Panc1 (cell line): Measurements from ENCODE around the gene C16orf86. TPM values are rescaled to one million over a fixed set of nuclear protein-coding genes. Genes with fewer than 3 reads are reported as not detected.

Experiments used
- ATAC-seq: fragments of 200-7000 bp; cut with Tn5 transposase; 2 replicates; pipeline ENCODE4 v1.9.1; 2020; ENCODE audit warnings: mild to moderate bottlenecking, moderate library complexity
- BruUV-seq: library from RNA; stranded (reverse); fragments of 400-500 nt; replicated peaks from 2 replicates; lab custom pipeline; 2021; lab: Mats Ljungman, UMichigan
- CTCF ChIA-PET: fragments of 300-600 bp; sonication (Branson Sonifier 250); formaldehyde crosslinking; loops from one replicate; lab custom pipeline; 2022; ENCODE audit warnings: antibody characterized with exemption; lab: Charles Lee
- POLR2A ChIA-PET: fragments of 300-600 bp; sonication (Branson Sonifier 250); formaldehyde crosslinking; loops from one replicate; lab custom pipeline; 2022; ENCODE audit warnings: antibody characterized with exemption; lab: Charles Lee
- DNase-seq: peaks from one replicate; pipeline ENCODE4 v3.0.0-alpha.2; 2010; ENCODE audit warnings: low read depth, low spot score
- H3K27ac ChIP-seq: 2 replicates; pipeline ENCODE4 v1.5.1; 2011; ENCODE audit warnings: mild to moderate bottlenecking, low read length, inconsistent platforms
- H3K27me3 ChIP-seq: fragments of 200-500 bp; sonication (Bioruptor generic); 2 replicates; pipeline ENCODE4 v1.6.0; 2014; ENCODE audit warnings: low read length, inconsistent platforms; ENCODE audit not compliant: control insufficient read depth, insufficient read depth
- H3K36me3 ChIP-seq: fragments of 200-500 bp; sonication (Bioruptor generic); 2 replicates; pipeline ENCODE4 v1.5.1; 2014; ENCODE audit warnings: inconsistent platforms, mild to moderate bottlenecking, low read length, moderate library complexity; ENCODE audit not compliant: control insufficient read depth, insufficient read depth
- H3K4me1 ChIP-seq: 2 replicates; pipeline ENCODE4 v1.5.1; 2011; ENCODE audit warnings: inconsistent platforms, mild to moderate bottlenecking, low read length, moderate library complexity; ENCODE audit not compliant: control insufficient read depth, insufficient read depth
- H3K4me3 ChIP-seq, 2 experiments: 2 replicates each; pipeline ENCODE4 v1.5.1; 2011 to 2012; ENCODE audit warnings: low read depth in 2 of 2, low read length in 2 of 2, mild to moderate bottlenecking in 2 of 2, inconsistent platforms in 1 of 2, moderate library complexity in 1 of 2
- H3K9me3 ChIP-seq: fragments of 200-500 bp; sonication (Bioruptor generic); 2 replicates; pipeline ENCODE4 v1.5.1; 2014; ENCODE audit warnings: low read depth, mild to moderate bottlenecking, inconsistent platforms, low read length, moderate library complexity; ENCODE audit not compliant: control insufficient read depth, insufficient read depth
- CTCF ChIP-seq: fragments of 450-650 bp; IDR thresholded peaks from 2 replicates; pipeline ENCODE4 v1.5.1; 2017; ENCODE audit warnings: mild to moderate bottlenecking
- POLR2AphosphoS5 ChIP-seq: IDR thresholded peaks from 2 replicates; pipeline ENCODE4 v1.6.1; 2012; ENCODE audit warnings: mild to moderate bottlenecking, low read depth, low read length, moderate library complexity
- REST ChIP-seq, 2 experiments: IDR thresholded peaks; 2 replicates each; pipeline ENCODE4 v1.6.1; 2011 to 2012; ENCODE audit warnings: low read depth in 2 of 2, control low read depth in 1 of 2, low read length in 1 of 2, mild to moderate bottlenecking in 1 of 2, moderate library complexity in 1 of 2; ENCODE audit not compliant: insufficient read depth in 1 of 2
- SIN3A ChIP-seq: IDR thresholded peaks from 2 replicates; pipeline ENCODE4 v1.6.1; 2012; ENCODE audit warnings: low read depth, mild to moderate bottlenecking, low read length, moderate library complexity, borderline replicate concordance; ENCODE audit not compliant: insufficient read depth
- TCF7L2 ChIP-seq: IDR thresholded peaks from 2 replicates; pipeline ENCODE4 v1.6.1; 2011; ENCODE audit warnings: mild to moderate bottlenecking, low read depth, low read length, inconsistent platforms
- in situ Hi-C: cut with HindIII; loops from 2 replicates; pipeline ENCODE4 v1.10.0; 2016; ENCODE audit warnings: low sequenced_read_pairs, low pct_unique_long_range_greater_than_20kb
- intact Hi-C: fragments of 100-400 bp; cut with micrococcal nuclease; formaldehyde crosslinking; loops from one replicate; pipeline ENCODE4 v1.10.0; 2022; ENCODE audit not compliant: unreplicated experiment
- total RNA-seq: library from RNA; stranded (reverse); gene quantifications from one replicate; pipeline ENCODE4 v1.2.1, GENCODE V29; 2021; ENCODE audit not compliant: unreplicated experiment

Gene C16orf86
- total RNA-seq, 1 experiment from 2014 or later = 0.80 TPM

DNA sequence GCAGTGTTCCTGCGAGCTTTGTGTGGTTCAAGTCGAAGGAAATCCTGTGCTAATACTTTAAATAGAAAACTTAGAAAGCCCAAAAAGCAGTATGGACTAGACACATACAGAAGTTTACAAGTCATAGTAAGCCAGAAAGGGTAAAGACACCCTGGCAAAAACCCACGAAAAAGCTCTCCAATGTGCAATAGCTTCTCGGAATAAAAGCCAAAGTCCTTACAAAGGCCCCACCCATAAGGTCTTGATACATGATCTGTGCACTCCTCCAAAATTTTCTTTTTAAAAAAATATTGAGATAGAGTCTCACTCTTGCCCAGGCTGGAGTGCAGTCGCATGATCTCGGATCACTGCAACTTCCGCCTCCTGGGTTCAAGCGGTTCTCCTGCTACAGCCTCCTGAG is 10.3 kb downstream of the C16orf86 start:
- DNase-seq (no peak), ATAC-seq (no peak)
- intact Hi-C loops = loop anchor here (10.0 kb wide), 1 partner anchor 128 kb away; the partner anchor contains the start of genes RANBP10 and TSNAXIP1
- in situ Hi-C loops = no loop called here
- Histone ChIP-seq H3K36me3 (no peaks in the 10 kb centered on the region; the same call in 1 of the 2 replicates), H3K27ac (no peak overlapping the region), H3K4me3 (no peak overlapping the region), H3K27me3 (no peaks in the 10 kb centered on the region), H3K4me1 (no peaks in the 10 kb centered on the region), H3K9me3 (no peaks in the 10 kb centered on the region)
- no peak for TF ChIP-seq POLR2AphosphoS5
- no peak for TF ChIP-seq REST (IDR thresholded peaks at IDR 0.05; ENCODE audit: insufficient read depth in 1 of 2, low read depth in 2 of 2, low read length in 1 of 2)
- no peak for TF ChIP-seq TCF7L2
- no peak for TF ChIP-seq CTCF
- no peak for TF ChIP-seq SIN3A
- no TSS peak for BruUV-seq
- POLR2A ChIA-PET = no interaction called here
- CTCF ChIA-PET = interaction anchor here (0.6 kb wide), 1 partner anchor 11 kb away, joined by 3 read pairs; no protein-coding TSS in a partner anchor

GRCh38 chr16:67677712-67678111 is 11.1 kb downstream of the C16orf86 start:
- intact Hi-C loops = loop anchor here (10.0 kb wide), 1 partner anchor 127 kb away; the partner anchor contains the start of genes RANBP10 and TSNAXIP1
- ChIA-PET POLR2A (no interaction called here), CTCF (no interaction called here)
- H3K4me3 ChIP-seq = no peak overlapping the region
- TF ChIP-seq REST (IDR thresholded peaks at IDR 0.05; ENCODE audit: insufficient read depth in 1 of 2, low read depth in 2 of 2, low read length in 1 of 2) = no peak
- TF ChIP-seq POLR2AphosphoS5 = no peak
- TF ChIP-seq SIN3A = no peak
- no peak for TF ChIP-seq CTCF
- TF ChIP-seq TCF7L2 = no peak
- BruUV-seq = no TSS peak
- no peak overlapping the region for H3K27ac ChIP-seq
- no peaks in the 10 kb centered on the region for H3K9me3 ChIP-seq
- H3K4me1 ChIP-seq = no peaks in the 10 kb centered on the region
- in situ Hi-C loops = no loop called here
- ATAC-seq (no peak), DNase-seq (no peak)
- no peaks in the 10 kb centered on the region; the same call in 1 of the 2 replicates for H3K36me3 ChIP-seq
- no peaks in the 10 kb centered on the region for H3K27me3 ChIP-seq
